ENCODE data around the gene CACHD1. TPM values are rescaled to one million over a fixed set of nuclear protein-coding genes. Genes with fewer than 3 reads are reported as not detected.

Gene CACHD1
- total and polyA plus RNA-seq, 9 donors: 9.7 to 14.7 (median 11.8) TPM

GRCh38 chr1:64567426-64568170, 97.7 kb downstream of the CACHD1 start:
- Histone ChIP-seq H3K4me3 (ENCODE audit: low read length) (no peak overlapping the region), H3K36me3 (ENCODE audit: control insufficient read depth, insufficient read depth, low read length) (no peaks in the 10 kb centered on the region), H3K27ac (ENCODE audit: low read length) (no peak overlapping the region), H3K9me3 (replicated peaks; ENCODE audit: control insufficient read depth, low read depth, low read length) (peaks cover 5% of the 10 kb centered on the region), H3K27me3 (ENCODE audit: control insufficient read depth, insufficient read depth, low read length) (no peaks in the 10 kb centered on the region), H3K4me1 (ENCODE audit: control insufficient read depth, insufficient read depth, low read length) (peaks cover 7% of the 10 kb centered on the region)
- no CpG with 5 or more reads among the region's 7 CpGs for WGBS (ENCODE audit: insufficient coverage)
- no peak for DNase-seq

DNA sequence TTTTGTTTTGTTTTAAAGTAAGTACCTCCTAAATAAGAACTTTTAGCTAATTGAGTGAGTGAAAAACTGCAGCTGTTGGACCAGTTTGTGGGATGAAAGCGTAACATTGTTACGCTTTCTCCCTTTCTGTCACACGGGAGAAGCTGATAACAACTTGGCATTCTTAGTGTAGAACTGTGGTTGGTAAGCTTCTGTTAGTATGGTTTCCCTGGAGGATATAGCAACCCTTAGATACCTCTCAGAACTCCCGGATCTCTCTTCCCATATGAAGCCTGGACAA, 98.2 kb downstream of the CACHD1 start:
- Histone ChIP-seq H3K27ac (ENCODE audit: low read length) (no peak overlapping the region), H3K4me3 (ENCODE audit: low read length) (no peak overlapping the region), H3K27me3 (ENCODE audit: control insufficient read depth, insufficient read depth, low read length) (no peaks in the 10 kb centered on the region), H3K9me3 (replicated peaks; ENCODE audit: control insufficient read depth, low read depth, low read length) (peaks cover 3% of the 10 kb centered on the region), H3K36me3 (ENCODE audit: control insufficient read depth, insufficient read depth, low read length) (no peaks in the 10 kb centered on the region), H3K4me1 (ENCODE audit: control insufficient read depth, insufficient read depth, low read length) (peaks cover 9% of the 10 kb centered on the region)
- WGBS (ENCODE audit: insufficient coverage): no CpG with 5 or more reads among the region's 4 CpGs
- no peak for DNase-seq

- no peak overlapping the region for H3K27ac ChIP-seq (ENCODE audit: low read length)
- DNase-seq: no peak
- no peak overlapping the region for H3K4me3 ChIP-seq (ENCODE audit: low read length)
- peaks cover 9% of the 10 kb centered on the region for H3K4me1 ChIP-seq (ENCODE audit: control insufficient read depth, insufficient read depth, low read length)
- 67% methylated on average over 1 of the region's 4 CpGs for WGBS (ENCODE audit: insufficient coverage)
- H3K36me3 ChIP-seq (ENCODE audit: control insufficient read depth, insufficient read depth, low read length): no peaks in the 10 kb centered on the region
- no peaks in the 10 kb centered on the region for H3K27me3 ChIP-seq (ENCODE audit: control insufficient read depth, insufficient read depth, low read length)
- H3K9me3 ChIP-seq (replicated peaks; ENCODE audit: control insufficient read depth, low read depth, low read length): no peaks in the 10 kb centered on the region
These were observed 99.5 kb downstream of the CACHD1 start for GRCh38 chr1:64569411-64569810.

- WGBS (ENCODE audit: insufficient coverage): 94% methylated on average over 2 of the region's 6 CpGs
- Histone ChIP-seq H3K4me1 (ENCODE audit: control insufficient read depth, insufficient read depth, low read length) (peaks cover 9% of the 10 kb centered on the region), H3K27me3 (ENCODE audit: control insufficient read depth, insufficient read depth, low read length) (no peaks in the 10 kb centered on the region), H3K27ac (ENCODE audit: low read length) (no peak overlapping the region), H3K36me3 (ENCODE audit: control insufficient read depth, insufficient read depth, low read length) (no peaks in the 10 kb centered on the region), H3K9me3 (replicated peaks; ENCODE audit: control insufficient read depth, low read depth, low read length) (no peaks in the 10 kb centered on the region), H3K4me3 (ENCODE audit: low read length) (no peak overlapping the region)
- no peak for DNase-seq
These were observed 100.4 kb downstream of the CACHD1 start for GRCh38 chr1:64570267-64570855.

DNA sequence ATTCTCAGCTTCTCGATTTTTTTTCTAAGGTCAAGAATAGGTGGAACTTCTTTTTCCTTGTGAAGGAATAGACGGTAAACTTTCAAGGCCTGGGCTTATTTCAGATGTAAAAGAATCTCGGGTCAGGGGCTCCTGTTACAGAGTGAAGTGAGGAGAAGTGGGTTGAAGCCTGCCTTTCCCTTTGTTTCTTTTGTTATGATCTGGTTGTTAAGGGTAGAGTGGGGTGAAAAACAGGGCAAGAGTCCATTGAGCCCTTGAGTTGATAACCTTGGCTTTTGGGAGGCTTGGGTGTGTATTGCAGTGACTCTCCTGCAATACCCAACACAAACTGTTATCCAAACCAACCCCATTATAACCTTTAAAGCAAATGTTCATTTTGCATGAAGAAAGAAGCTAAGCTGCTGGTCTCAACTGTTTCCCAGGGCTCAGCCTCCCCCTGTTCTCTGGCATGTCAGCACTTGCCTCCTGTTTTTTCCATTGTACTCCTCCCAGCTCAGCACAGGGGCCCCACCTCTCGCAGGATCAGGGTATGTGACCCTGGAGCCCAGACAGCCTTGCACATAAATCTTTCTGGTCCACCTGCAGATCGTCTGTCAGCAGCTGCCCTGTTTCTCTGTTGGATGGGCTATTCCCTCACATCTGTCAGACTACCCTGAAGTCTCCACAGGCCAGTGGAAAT, 102.4 kb downstream of the CACHD1 start:
- Histone ChIP-seq H3K4me3 (ENCODE audit: low read length) (no peak overlapping the region), H3K4me1 (ENCODE audit: control insufficient read depth, insufficient read depth, low read length) (peaks cover 9% of the 10 kb centered on the region), H3K36me3 (ENCODE audit: control insufficient read depth, insufficient read depth, low read length) (no peaks in the 10 kb centered on the region), H3K9me3 (replicated peaks; ENCODE audit: control insufficient read depth, low read depth, low read length) (no peaks in the 10 kb centered on the region), H3K27ac (ENCODE audit: low read length) (no peak overlapping the region), H3K27me3 (ENCODE audit: control insufficient read depth, insufficient read depth, low read length) (no peaks in the 10 kb centered on the region)
- no peak for DNase-seq
- 36% methylated on average over 4 of the region's 5 CpGs for WGBS (ENCODE audit: insufficient coverage)

GRCh38 chr1:64574301-64574700, 104.4 kb downstream of the CACHD1 start:
- WGBS (ENCODE audit: insufficient coverage): no CpG with 5 or more reads among the region's 3 CpGs

DNA sequence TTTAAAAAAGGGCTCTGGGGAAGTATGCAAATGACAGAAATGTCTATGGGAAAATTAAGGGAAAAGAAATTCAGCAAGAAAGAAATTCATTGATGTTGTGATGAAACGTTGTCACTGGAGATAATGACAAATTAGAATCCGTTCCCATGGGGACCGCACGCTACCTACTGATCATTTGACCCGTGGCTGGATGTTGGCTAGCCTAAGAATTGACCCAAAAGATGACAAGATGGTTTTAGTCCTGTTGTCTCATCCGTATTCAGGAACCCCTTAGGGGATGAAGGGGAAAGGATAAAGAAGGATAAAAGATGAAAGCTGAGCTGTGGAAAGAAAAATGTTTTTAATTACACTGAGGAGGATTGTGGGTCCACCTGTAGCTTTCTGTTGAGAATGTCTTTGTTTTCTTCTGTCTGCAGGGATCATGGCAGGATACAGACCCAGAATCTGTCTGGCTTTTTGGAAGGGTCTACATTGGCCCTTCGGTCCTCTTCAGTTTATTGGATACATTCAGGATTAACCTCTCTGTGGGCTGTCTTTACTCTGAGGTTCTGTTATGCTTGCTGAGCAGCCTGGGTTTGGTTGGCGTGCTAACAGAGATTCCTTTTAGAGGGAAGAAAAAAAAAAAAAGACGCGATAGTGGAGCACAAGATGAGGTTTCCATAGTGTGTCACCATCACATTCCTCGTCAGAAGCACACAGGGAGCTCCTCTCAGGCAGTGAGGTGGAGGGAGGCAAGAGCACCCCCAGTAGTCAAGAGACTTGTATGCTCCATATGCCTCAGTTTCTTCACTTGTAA, 106.2 kb downstream of the CACHD1 start:
- H3K27me3 ChIP-seq (ENCODE audit: control insufficient read depth, insufficient read depth, low read length): no peaks in the 10 kb centered on the region
- no peak for DNase-seq
- H3K27ac ChIP-seq (ENCODE audit: low read length): no peak overlapping the region
- H3K4me1 ChIP-seq (ENCODE audit: control insufficient read depth, insufficient read depth, low read length): peaks cover 9% of the 10 kb centered on the region
- WGBS (ENCODE audit: insufficient coverage): 67% methylated on average over 11 of the region's 11 CpGs
- no peaks in the 10 kb centered on the region for H3K9me3 ChIP-seq (replicated peaks; ENCODE audit: control insufficient read depth, low read depth, low read length)
- no peak overlapping the region for H3K4me3 ChIP-seq (ENCODE audit: low read length)
- no peaks in the 10 kb centered on the region for H3K36me3 ChIP-seq (ENCODE audit: control insufficient read depth, insufficient read depth, low read length)

More at GRCh38 chr1:64574301-64574700, 104.4 kb downstream of the CACHD1 start:
- Histone ChIP-seq H3K36me3 (ENCODE audit: control insufficient read depth, insufficient read depth, low read length) (no peaks in the 10 kb centered on the region), H3K9me3 (replicated peaks; ENCODE audit: control insufficient read depth, low read depth, low read length) (no peaks in the 10 kb centered on the region), H3K4me3 (ENCODE audit: low read length) (no peak overlapping the region), H3K27me3 (ENCODE audit: control insufficient read depth, insufficient read depth, low read length) (no peaks in the 10 kb centered on the region), H3K4me1 (ENCODE audit: control insufficient read depth, insufficient read depth, low read length) (peaks cover 9% of the 10 kb centered on the region), H3K27ac (ENCODE audit: low read length) (no peak overlapping the region)
- DNase-seq: no peak

DNA sequence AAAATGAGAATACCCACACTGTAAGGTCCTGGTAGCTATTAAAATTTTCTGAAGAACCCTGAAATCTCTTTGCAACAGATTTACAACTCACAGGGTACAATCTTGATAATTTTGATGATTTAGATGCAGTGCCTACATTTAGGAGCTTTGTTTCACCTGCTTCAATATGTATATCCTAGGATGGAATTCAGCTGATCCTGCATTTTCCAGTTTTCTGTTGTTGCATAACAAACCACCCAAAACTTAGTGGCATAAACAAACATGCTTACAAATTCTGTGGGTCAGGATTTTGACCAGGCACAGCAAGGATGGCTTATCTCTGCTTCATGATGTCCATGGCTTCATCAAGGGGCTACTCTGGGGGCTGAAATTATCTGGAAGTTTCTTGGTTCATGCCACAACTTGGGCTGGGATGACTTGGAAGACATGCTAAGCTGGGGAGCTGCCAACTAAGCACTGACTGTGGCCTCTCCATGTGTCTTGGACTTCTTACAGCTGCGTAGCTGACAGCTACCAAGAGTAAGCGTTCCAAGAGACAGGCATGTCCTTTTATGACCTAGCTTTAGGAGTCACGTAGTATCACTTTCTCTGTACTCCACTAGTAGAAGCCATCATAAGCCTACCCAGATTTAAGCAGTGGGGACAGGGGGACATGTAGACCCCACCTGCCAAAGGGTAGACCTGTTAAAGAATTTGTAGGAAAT, 108.5 kb downstream of the CACHD1 start:
- no peaks in the 10 kb centered on the region for H3K4me1 ChIP-seq (ENCODE audit: control insufficient read depth, insufficient read depth, low read length)
- H3K27ac ChIP-seq (ENCODE audit: low read length): no peak overlapping the region
- 73% methylated on average over 2 of the region's 3 CpGs for WGBS (ENCODE audit: insufficient coverage)
- H3K9me3 ChIP-seq (replicated peaks; ENCODE audit: control insufficient read depth, low read depth, low read length): no peaks in the 10 kb centered on the region
- H3K27me3 ChIP-seq (ENCODE audit: control insufficient read depth, insufficient read depth, low read length): no peaks in the 10 kb centered on the region
- no peaks in the 10 kb centered on the region for H3K36me3 ChIP-seq (ENCODE audit: control insufficient read depth, insufficient read depth, low read length)
- peak; percentile 25 for DNase-seq
- no peak overlapping the region for H3K4me3 ChIP-seq (ENCODE audit: low read length)

DNA sequence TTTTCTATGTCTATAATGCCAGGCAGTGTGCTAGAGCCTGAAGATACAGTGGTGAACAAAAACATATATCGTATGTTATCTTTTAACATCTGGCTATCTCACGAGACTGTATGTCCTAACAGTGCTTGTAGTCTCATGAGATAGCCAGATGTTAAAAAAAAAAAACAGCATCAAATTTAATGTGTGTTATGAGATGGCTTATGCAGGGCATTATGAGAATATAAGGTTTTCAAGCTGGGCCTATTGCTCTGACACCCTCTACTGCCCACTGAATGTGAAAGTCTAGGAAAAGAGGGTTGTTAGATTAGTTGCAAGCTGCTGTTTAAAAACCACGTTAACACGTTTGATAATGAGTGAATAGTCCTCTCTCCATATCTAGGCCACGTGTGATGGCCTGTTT, 109.8 kb downstream of the CACHD1 start:
- H3K27ac ChIP-seq (ENCODE audit: low read length): no peak overlapping the region
- no peaks in the 10 kb centered on the region for H3K27me3 ChIP-seq (ENCODE audit: control insufficient read depth, insufficient read depth, low read length)
- no peak for DNase-seq
- H3K4me3 ChIP-seq (ENCODE audit: low read length): no peak overlapping the region
- no peaks in the 10 kb centered on the region for H3K9me3 ChIP-seq (replicated peaks; ENCODE audit: control insufficient read depth, low read depth, low read length)
- H3K36me3 ChIP-seq (ENCODE audit: control insufficient read depth, insufficient read depth, low read length): no peaks in the 10 kb centered on the region
- H3K4me1 ChIP-seq (ENCODE audit: control insufficient read depth, insufficient read depth, low read length): no peaks in the 10 kb centered on the region
- WGBS (ENCODE audit: insufficient coverage): no CpG with 5 or more reads among the region's 5 CpGs

All from muscle of leg (tissue), 11 donors.